Lung (tissue), 16 donors: ENCODE data around the gene HSD17B8. TPM values are rescaled to one million over a fixed set of nuclear protein-coding genes. Genes with fewer than 3 reads are reported as not detected.

Experiments
- ATAC-seq: fragments of 200-7000 bp; cut with Tn5 transposase; one replicate; pipeline ENCODE4 v1.9.1; 2020; ENCODE audit warnings: moderate number of reproducible peaks; ENCODE audit not compliant: insufficient read depth, low FRiP score
- DNase-seq, 3 donors: peaks; one replicate each; pipeline ENCODE4 v3.0.0-alpha.2; 2013 to 2017
- H3K27ac ChIP-seq, 2 donors: one replicate each; pipeline ENCODE4 v1.5.1; 2013; ENCODE audit warnings: mild to moderate bottlenecking in 2 of 2, moderate library complexity in 2 of 2, control low read depth in 1 of 2, inconsistent platforms in 1 of 2, low read depth in 1 of 2, low read length in 1 of 2
- H3K27me3 ChIP-seq, 3 donors: one replicate each; pipeline ENCODE4 v1.5.1; 2013; ENCODE audit warnings: low read length in 2 of 3; ENCODE audit not compliant: control insufficient read depth in 3 of 3, insufficient read depth in 3 of 3
- H3K36me3 ChIP-seq, 4 donors: one replicate each; pipeline ENCODE4 v1.5.1; 2013; ENCODE audit warnings: low read length in 4 of 4, mild to moderate bottlenecking in 1 of 4, moderate library complexity in 1 of 4; ENCODE audit not compliant: control insufficient read depth in 4 of 4, insufficient read depth in 4 of 4
- H3K4me1 ChIP-seq, 5 donors: one replicate each; pipeline ENCODE4 v1.5.1; 2013; ENCODE audit warnings: low read length in 5 of 5, mild to moderate bottlenecking in 2 of 5, moderate library complexity in 1 of 5; ENCODE audit not compliant: control insufficient read depth in 5 of 5, insufficient read depth in 5 of 5
- H3K4me3 ChIP-seq: one replicate; pipeline ENCODE4 v1.5.1; 2013; ENCODE audit warnings: mild to moderate bottlenecking, control low read depth, moderate library complexity
- H3K9ac ChIP-seq, 2 donors: one replicate each; pipeline ENCODE4 v1.5.1; 2013; ENCODE audit warnings: low read length in 2 of 2, control low read depth in 1 of 2; ENCODE audit not compliant: insufficient read depth in 1 of 2
- H3K9me3 ChIP-seq, 4 donors: one replicate each; pipeline ENCODE4 v1.5.1; 2013; ENCODE audit warnings: low read length in 3 of 4, mild to moderate bottlenecking in 1 of 4, moderate library complexity in 1 of 4; ENCODE audit not compliant: control insufficient read depth in 4 of 4, insufficient read depth in 3 of 4
- CTCF ChIP-seq: IDR thresholded peaks from 2 replicates; pipeline ENCODE4 v1.5.1; 2012; ENCODE audit warnings: mild to moderate bottlenecking; ENCODE audit errors: control extremely low read depth, extremely low read depth
- WGBS, 2 donors: extraction: QIAGEN DNeasy Blood & Tissue Kit; methylation state at CpG; one replicate each; pipeline ENCODE4 v1.1.7; 2013; 5-methylcytosine and 5-hydroxymethylcytosine counted together
- long read RNA-seq, 5 donors: transcript quantifications; one replicate each; lab custom pipeline, GENCODE V29; 2026
- polyA plus RNA-seq, 2 donors: library from polyadenylated mRNA; stranded (reverse); fragments of 200-250 nt; gene quantifications; one replicate each; pipeline ENCODE4 v1.2.1, GENCODE V29; 2013
- total RNA-seq, 2 donors: library from RNA; depleted of rRNA in 1 of 2; stranded (reverse); fragments of >200 nt in 1 of 2; gene quantifications; one replicate each; pipeline ENCODE4 v1.2.1, GENCODE V29; 2014 to 2021
- donor health status: control.
- donor health status: control.
- donor health status: Bipolar disorder and iron deficiency.
- donor health status: healthy.
- donor health status: DM: yes; HTN: yes; CAD: no.

HSD17B8 gene
- total RNA-seq: 10 to 100 TPM; 19.0 to 22.7 TPM
- 10 to 100 TPM; 19.6 to 19.7 TPM for polyA plus RNA-seq
- long read RNA-seq, donor 1, transcript HSD17B8-203 (9 exons, 990 nt): major isoform, 9 of 9 reads
- long read RNA-seq, donor 1, partial matches to known transcripts: 0 of 9 reads
- long read RNA-seq, donor 1, other reads (novel, unspliced or antisense): 0 of 9 reads
- long read RNA-seq, donor 2, transcript HSD17B8-203 (9 exons, 990 nt): major isoform, 5 of 5 reads
- long read RNA-seq, donor 2, partial matches to known transcripts: 0 of 5 reads
- long read RNA-seq, donor 2, other reads (novel, unspliced or antisense): 0 of 5 reads
- long read RNA-seq, donor 3, partial matches to known transcripts: 0 of 4 reads
- long read RNA-seq, donor 3, other reads (novel, unspliced or antisense): 0 of 4 reads
- long read RNA-seq, donor 4, partial matches to known transcripts: 0 of 3 reads
- long read RNA-seq, donor 4, other reads (novel, unspliced or antisense): 0 of 3 reads
- long read RNA-seq, donor 5, transcript HSD17B8-203 (9 exons, 990 nt): major isoform, 10 of 10 reads
- long read RNA-seq, donor 5, partial matches to known transcripts: 0 of 10 reads
- long read RNA-seq, donor 5, other reads (novel, unspliced or antisense): 0 of 10 reads

DNA sequence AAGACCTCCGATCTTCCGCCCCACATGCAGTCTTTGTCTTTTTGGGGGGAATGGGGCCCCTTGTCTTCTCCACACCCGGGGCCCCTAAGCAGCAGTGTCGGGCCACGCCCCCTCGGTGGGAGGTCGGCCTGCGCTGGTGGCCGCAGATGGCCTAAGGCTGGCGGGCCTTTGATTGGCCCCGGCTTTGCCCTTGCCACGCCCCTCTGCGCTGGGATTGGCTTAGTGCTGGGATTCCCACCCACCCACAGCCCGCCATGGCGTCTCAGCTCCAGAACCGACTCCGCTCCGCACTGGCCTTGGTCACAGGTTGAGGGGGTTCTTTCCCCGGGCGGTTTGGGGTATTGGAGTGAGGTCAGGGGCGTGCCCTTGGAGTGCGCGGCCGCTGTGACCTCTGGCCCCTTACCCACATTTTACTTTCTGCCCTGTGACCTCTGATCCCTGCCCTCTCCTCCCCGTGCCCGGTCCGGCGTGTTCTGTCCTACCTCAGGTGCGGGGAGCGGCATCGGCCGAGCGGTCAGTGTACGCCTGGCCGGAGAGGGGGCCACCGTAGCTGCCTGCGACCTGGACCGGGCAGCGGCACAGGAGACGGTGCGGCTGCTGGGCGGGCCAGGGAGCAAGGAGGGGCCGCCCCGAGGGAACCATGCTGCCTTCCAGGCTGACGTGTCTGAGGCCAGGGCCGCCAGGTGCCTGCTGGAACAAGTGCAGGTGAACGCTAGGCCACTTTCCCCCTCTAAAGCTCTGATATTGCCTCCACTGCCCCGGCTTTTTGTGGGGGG lies at the start of gene HSD17B8:
Gene HSD17B8, plus strand, starts transcription at position 241 of the 776 bp plus-strand sequence. Its CDS starts 14 bp downstream, at position 255.
- no peak for TF ChIP-seq CTCF
- peak; percentile 71 for ATAC-seq
- H3K4me1 ChIP-seq: peaks cover 7 to 55% (median 24%) of the 10 kb centered on the region in 5 donors

DNA sequence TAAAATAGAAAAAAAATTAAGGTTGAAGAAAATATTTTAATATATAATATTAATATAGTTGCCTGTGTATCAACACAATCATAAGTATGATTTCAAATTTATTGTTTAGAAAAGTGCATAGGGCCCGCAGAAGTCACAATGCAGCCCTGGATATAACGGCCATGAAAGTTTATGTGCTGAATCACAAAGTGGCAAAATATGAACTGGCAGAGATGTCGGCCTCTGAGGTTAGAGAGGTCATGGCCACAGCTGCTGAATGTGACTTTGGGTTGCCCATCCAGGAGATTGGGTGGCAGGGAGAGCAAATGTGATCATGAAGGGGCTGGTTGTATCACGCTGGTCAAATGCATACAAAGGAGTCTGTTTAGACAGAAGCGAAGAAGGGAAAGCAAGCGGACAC lies 47.9 kb upstream of the HSD17B8 start:
- no peak for ATAC-seq
- Histone ChIP-seq H3K27ac (no peak overlapping the region), H3K4me1 (peaks cover 0 to 6% (median 0%) of the 10 kb centered on the region in 5 donors), H3K4me3 (no peak overlapping the region), H3K36me3 (no peaks in the 10 kb centered on the region), H3K9ac (no peak overlapping the region), H3K27me3 (no peaks in the 10 kb centered on the region), H3K9me3 (no peaks in the 10 kb centered on the region)
- no peak for TF ChIP-seq CTCF
- no peak for DNase-seq
- 92 to 93% methylated on average over 6 of the region's 6 CpGs for WGBS, 2 donors

More for the DNA sequence above, at the start of gene HSD17B8:
- Histone ChIP-seq H3K4me3 (peak within 1 kb of the TSS; percentile 69), H3K27me3 (no peaks in the 10 kb centered on the region), H3K36me3 (peaks cover 0 to 26% (median 18%) of the 10 kb centered on the region in 4 donors), H3K27ac (peak within 1 kb of the TSS; percentile 74 to 87), H3K9ac (peak within 1 kb of the TSS in 1 of 2 donors; percentile 77), H3K9me3 (no peaks in the 10 kb centered on the region)
- 0 to 1% methylated on average over 47 to 48 of the region's 48 CpGs for WGBS, 2 donors
- DNase-seq: peak; percentile 96 to 97 (median 96)

- Histone ChIP-seq H3K27ac (no peak overlapping the region), H3K4me3 (no peak overlapping the region), H3K9ac (no peak overlapping the region), H3K4me1 (peaks cover 0 to 10% (median 0%) of the 10 kb centered on the region in 5 donors), H3K9me3 (no peaks in the 10 kb centered on the region), H3K36me3 (no peaks in the 10 kb centered on the region), H3K27me3 (no peaks in the 10 kb centered on the region)
- DNase-seq: no peak
- no peak for TF ChIP-seq CTCF
- no peak for ATAC-seq
- 89 to 93% methylated on average over 2 of the region's 2 CpGs for WGBS, 2 donors
These were observed 47.5 kb upstream of the HSD17B8 start for GRCh38 chr6:33156964-33157363.
